H1 (cell line): ENCODE measurements around the gene PYY. TPM values are rescaled to one million over a fixed set of nuclear protein-coding genes. Genes with fewer than 3 reads are reported as not detected.

ENCODE experiments used
- CTCF ChIA-PET: fragments of 300-600 bp; sonication (Branson Sonifier 250); formaldehyde crosslinking; loops from one replicate; lab custom pipeline; 2021; ENCODE audit not compliant: partially characterized antibody; lab: Charles Lee
- POLR2A ChIA-PET: fragments of 300-600 bp; sonication (Branson Sonifier 250); formaldehyde crosslinking; loops from one replicate; lab custom pipeline; 2021; ENCODE audit warnings: inconsistent platforms; ENCODE audit not compliant: partially characterized antibody; lab: Charles Lee
- DNase-seq, 2 experiments: peaks; one replicate each; pipeline versions ENCODE4 v3.0.0 to v3.0.0-alpha.2; 2010 to 2022; ENCODE audit warnings: low spot score in 2 of 2, low read depth in 1 of 2, mixed read lengths in 1 of 2
- FAIRE-seq: peaks from 2 replicates; lab custom pipeline; 2011; peaks lifted over from hg19 to GRCh38; lab: Jason Lieb, UNC
- H2AFZ ChIP-seq: 2 replicates; pipeline ENCODE4 v1.8.1; 2012; ENCODE audit warnings: low read length, inconsistent platforms
- H2AK5ac ChIP-seq: 2 replicates; pipeline ENCODE4 v1.6.1; 2013; ENCODE audit warnings: low read depth, low read length
- H2BK120ac ChIP-seq: replicated peaks from 2 replicates; pipeline ENCODE3; 2013; ENCODE audit warnings: low read depth, low read length, inconsistent platforms
- H2BK12ac ChIP-seq: 2 replicates; pipeline ENCODE4 v1.6.1; 2013; ENCODE audit warnings: low read depth, low read length
- H2BK15ac ChIP-seq: 2 replicates; pipeline ENCODE4 v1.6.1; 2013; ENCODE audit warnings: low read length
- H2BK20ac ChIP-seq: 2 replicates; pipeline ENCODE4 v1.6.1; 2013; ENCODE audit warnings: low read length
- H2BK5ac ChIP-seq: 2 replicates; pipeline ENCODE4 v1.6.1; 2013; ENCODE audit warnings: low read depth, low read length
- H3K14ac ChIP-seq: 2 replicates; pipeline ENCODE4 v1.6.1; 2013; ENCODE audit warnings: inconsistent platforms; ENCODE audit not compliant: insufficient read length
- H3K18ac ChIP-seq: 2 replicates; pipeline ENCODE4 v1.6.1; 2013; ENCODE audit warnings: low read length; ENCODE audit errors: extremely low read depth
- H3K23ac ChIP-seq: 2 replicates; pipeline ENCODE4 v1.6.1; 2013; ENCODE audit warnings: inconsistent platforms; ENCODE audit not compliant: insufficient read length
- H3K23me2 ChIP-seq: 2 replicates; pipeline ENCODE4 v1.6.1; 2013; ENCODE audit warnings: low read depth, low read length
- H3K27ac ChIP-seq: 2 replicates; pipeline ENCODE4 v1.6.1; 2011; ENCODE audit warnings: low read depth, low read length, inconsistent platforms
- H3K27me3 ChIP-seq, 4 experiments: replicated peaks in 1 of 4; 1 replicate in 1 of 4; 2 replicates in 3 of 4; pipeline versions ENCODE4 v1.6.1 to v1.8.1; 2011 to 2013; ENCODE audit warnings: low read length in 3 of 4, mild to moderate bottlenecking in 3 of 4, inconsistent platforms in 2 of 4, mixed read lengths in 2 of 4, moderate library complexity in 1 of 4; ENCODE audit not compliant: control insufficient read depth in 3 of 4, insufficient read depth in 3 of 4; ENCODE audit errors: extremely low read depth in 1 of 4
- H3K36me3 ChIP-seq, 4 experiments: 2 replicates each; pipeline versions ENCODE4 v1.6.1 to v1.8.1; 2011 to 2013; ENCODE audit warnings: mild to moderate bottlenecking in 4 of 4, low read length in 3 of 4, moderate library complexity in 2 of 4, control low read depth in 1 of 4, inconsistent platforms in 1 of 4; ENCODE audit not compliant: insufficient read depth in 4 of 4, control insufficient read depth in 2 of 4
- H3K4ac ChIP-seq: replicated peaks from 2 replicates; pipeline ENCODE3; 2013; ENCODE audit warnings: low read length, low read depth, mixed read lengths, inconsistent platforms; ENCODE audit not compliant: insufficient read length
- H3K4me1 ChIP-seq, 4 experiments: replicated peaks in 1 of 4; 1 replicate in 1 of 4; 2 replicates in 3 of 4; pipeline versions ENCODE4 v1.6.1 to v1.8.1; 2011 to 2013; ENCODE audit warnings: low read length in 3 of 4, inconsistent platforms in 2 of 4, mixed read lengths in 1 of 4; ENCODE audit not compliant: insufficient read depth in 4 of 4, control insufficient read depth in 3 of 4
- H3K4me2 ChIP-seq, 2 experiments: 2 replicates each; pipeline versions ENCODE4 v1.6.1 to v1.8.1; 2011 to 2013; ENCODE audit warnings: low read depth in 2 of 2, low read length in 2 of 2, control low read depth in 1 of 2, inconsistent platforms in 1 of 2, mild to moderate bottlenecking in 1 of 2; ENCODE audit not compliant: insufficient read depth in 1 of 2
- H3K4me3 ChIP-seq, 4 experiments: fragments of 200-600, 300-600 bp in 1 of 4; sonication (generic), shearing (Covaris generic), sonication (Bioruptor Twin) in 1 of 4; 2 replicates each; pipeline versions ENCODE4 v1.5.1 to v1.8.1; 2011 to 2016; ENCODE audit warnings: low read length in 4 of 4, low read depth in 3 of 4, control low read depth in 2 of 4, inconsistent platforms in 2 of 4, mild to moderate bottlenecking in 2 of 4, mixed read lengths in 1 of 4, moderate library complexity in 1 of 4; ENCODE audit not compliant: insufficient read depth in 2 of 4; ENCODE audit errors: extremely low read depth in 1 of 4
- H3K56ac ChIP-seq: replicated peaks from 2 replicates; pipeline ENCODE3; 2013; ENCODE audit warnings: low read depth, mild to moderate bottlenecking, mixed read lengths, low read length, inconsistent platforms; ENCODE audit not compliant: insufficient read length
- H3K79me1 ChIP-seq: 2 replicates; pipeline ENCODE4 v1.6.1; 2013; ENCODE audit warnings: low read depth, low read length, control low read depth
- H3K79me2 ChIP-seq, 2 experiments: 2 replicates each; pipeline versions ENCODE4 v1.6.1 to v1.8.1; 2012 to 2013; ENCODE audit warnings: low read length in 2 of 2, mild to moderate bottlenecking in 2 of 2, inconsistent platforms in 1 of 2; ENCODE audit not compliant: insufficient read depth in 2 of 2, control insufficient read depth in 1 of 2
- H3K9ac ChIP-seq, 4 experiments: replicated peaks in 1 of 4; 1 replicate in 1 of 4; 2 replicates in 3 of 4; pipeline versions ENCODE4 v1.6.1 to v1.8.1; 2011 to 2013; ENCODE audit warnings: low read depth in 3 of 4, low read length in 3 of 4, control low read depth in 2 of 4, mild to moderate bottlenecking in 2 of 4, moderate library complexity in 2 of 4, inconsistent platforms in 1 of 4; ENCODE audit errors: extremely low read depth in 1 of 4
- H3K9me3 ChIP-seq, 2 experiments: 2 replicates each; pipeline versions ENCODE4 v1.6.1 to v1.8.1; 2012 to 2013; ENCODE audit warnings: mild to moderate bottlenecking in 2 of 2, moderate library complexity in 2 of 2, control low read depth in 1 of 2, inconsistent platforms in 1 of 2, low read depth in 1 of 2, low read length in 1 of 2, mixed read lengths in 1 of 2; ENCODE audit not compliant: insufficient read depth in 2 of 2
- H4K20me1 ChIP-seq, 2 experiments: replicated peaks in 1 of 2; 2 replicates each; pipeline versions ENCODE3 to v1.8.1; 2011 to 2013; ENCODE audit warnings: inconsistent platforms in 2 of 2, low read length in 2 of 2, mild to moderate bottlenecking in 1 of 2; ENCODE audit not compliant: insufficient read depth in 2 of 2, control insufficient read depth in 1 of 2
- H4K5ac ChIP-seq: 2 replicates; pipeline ENCODE4 v1.6.1; 2013; ENCODE audit warnings: low read length, low read depth, mixed read lengths, inconsistent platforms; ENCODE audit not compliant: insufficient read length
- H4K8ac ChIP-seq: 2 replicates; pipeline ENCODE4 v1.8.0; 2013; ENCODE audit warnings: mild to moderate bottlenecking, moderate library complexity, low read length, inconsistent platforms; ENCODE audit not compliant: insufficient read depth; ENCODE audit errors: extremely low read depth
- H4K91ac ChIP-seq: replicated peaks from 2 replicates; pipeline ENCODE3; 2013; ENCODE audit warnings: low read length, mixed read lengths, inconsistent platforms; ENCODE audit not compliant: insufficient read length
- EGR1 ChIP-seq: IDR thresholded peaks from 2 replicates; pipeline ENCODE4 v1.6.1; 2011; ENCODE audit warnings: low read depth, low read length, borderline replicate concordance
- WGBS, 2 experiments: shearing (Covaris generic) in 1 of 2; methylation state at CpG; one replicate each; pipeline versions ENCODE4 v1.1.6 to v1.1.7; 2013 to 2015; ENCODE audit warnings: low lambda C conversion rate in 2 of 2, mixed read lengths in 2 of 2, inconsistent platforms in 1 of 2, low coverage in 1 of 2, missing lambda C conversion rate in 1 of 2; ENCODE audit not compliant: insufficient replicate concordance in 2 of 2, insufficient coverage in 1 of 2, insufficient read length in 1 of 2; ENCODE audit errors: extremely low coverage in 1 of 2, missing lambda C conversion rate in 1 of 2; 5-methylcytosine and 5-hydroxymethylcytosine counted together
- polyA plus RNA-seq, 7 experiments: library from polyadenylated mRNA; depleted of rRNA in 3 of 7; stranded (reverse) in 5 of 7; unstranded in 2 of 7; fragments of >200 nt in 5 of 7; fragments of 200-250 nt in 2 of 7; gene quantifications; 1 replicate in 5 of 7; 2 replicates in 1 of 7; 4 replicates in 1 of 7; pipeline versions ENCODE4 v1.2.1 to v1.2.3, GENCODE V29; 2011 to 2013; ENCODE audit warnings: missing spikeins in 2 of 7, mixed read lengths in 2 of 7
- total RNA-seq: library from RNA; stranded (reverse); fragmentation: NEBNext Ultra II Directional; extraction: Animal tissue kit (Norgen Biotek cat#: 25700); gene quantifications from 2 replicates; pipeline ENCODE4 v1.2.1, GENCODE V29; 2021

The PYY gene
- total and polyA plus RNA-seq, 2 of the 8 experiments (the other 6 are each of a cell fraction or from before 2014, with no cell fraction given), result 0.93 to 3.4 TPM

DNA sequence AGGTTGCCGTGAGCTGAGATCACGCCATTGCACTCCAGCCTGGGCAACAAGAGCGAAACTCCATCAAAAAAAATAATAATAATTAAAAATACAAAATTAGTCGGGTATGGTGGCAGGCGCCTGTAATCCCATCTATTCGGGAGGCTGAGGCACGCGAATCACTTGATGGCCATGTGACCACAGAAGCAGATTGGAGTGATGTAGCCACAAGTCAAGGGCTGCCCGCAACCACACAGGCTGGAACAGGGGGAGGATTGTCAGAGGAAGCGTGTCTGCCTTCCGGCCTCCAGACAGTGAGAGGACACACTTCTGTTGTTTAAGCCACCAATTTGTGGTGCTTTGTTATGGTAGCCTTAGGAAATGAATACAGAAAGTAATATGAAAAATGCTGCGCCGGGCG lies 38.9 kb upstream of the PYY start:
- FAIRE-seq, result no peak
- no peak for TF ChIP-seq EGR1

More for the DNA sequence above, 38.9 kb upstream of the PYY start:
- Histone ChIP-seq H2BK12ac (no peak overlapping the region), H4K5ac (no peak overlapping the region), H3K36me3 (no peaks in the 10 kb centered on the region), H2AK5ac (no peak overlapping the region), H4K20me1 (no peaks in the 10 kb centered on the region), H4K91ac (no peak overlapping the region), H3K9ac (no peak overlapping the region), H3K27me3 (peaks cover 0 to 9% (median 4%) of the 10 kb centered on the region in 4 experiments; a peak in 5 of 7 replicates), H3K23ac (no peak overlapping the region), H3K56ac (no peak overlapping the region), H2AFZ (no peak overlapping the region), H2BK5ac (no peak overlapping the region), H3K4me2 (no peak overlapping the region), H3K4me3 (no peak overlapping the region), H2BK120ac (no peak overlapping the region), H3K79me2 (no peaks in the 10 kb centered on the region), H3K79me1 (no peaks in the 10 kb centered on the region), H2BK15ac (no peak overlapping the region), H3K23me2 (no peaks in the 10 kb centered on the region; the same call in 1 of the 2 replicates), H3K27ac (no peak overlapping the region), H3K4me1 (peaks cover 0 to 2% (median 0%) of the 10 kb centered on the region in 4 experiments; a peak in 2 of 7 replicates), H3K4ac (no peak overlapping the region), H3K9me3 (no peaks in the 10 kb centered on the region), H2BK20ac (no peak overlapping the region), H4K8ac (no peak overlapping the region), H3K14ac (no peak overlapping the region), H3K18ac (no peak overlapping the region)
- CTCF ChIA-PET, result interaction anchor here (0.7 to 22.7 kb wide), 8 partner anchors 10 to 170 kb away, joined by 3 to 416 read pairs (median 6); partner anchors contain the start of genes NAGS and PPY
- POLR2A ChIA-PET, result no interaction called here
- DNase-seq, result no peak
- 92% methylated on average over 13 of the region's 14 CpGs; no CpG with 5 or more reads in 1 of the 2 experiments for WGBS, 2 experiments
